ENCODE measurements around the gene CNN3. TPM values are rescaled to one million over a fixed set of nuclear protein-coding genes. Genes with fewer than 3 reads are reported as not detected.
A peak's percentile ranks its signal among the peaks of the same experiment; 100 is the strongest.

Gene CNN3
- total and polyA plus RNA-seq, 2 donors from 2014 or later: 232 to 291 TPM

GRCh38 chr1:94940738-94941137 is 13.8 kb upstream of the CNN3 start:
- DNase-seq (no peak), FAIRE-seq (no peak)
- Histone ChIP-seq H3K36me3 (ENCODE audit: control insufficient read depth in 2 of 3, insufficient read depth in 3 of 3, low read length in 3 of 3) (no peaks in the 10 kb centered on the region), H3K4me1 (ENCODE audit: control insufficient read depth in 2 of 3, insufficient read depth in 2 of 3, low read depth in 1 of 3, low read length in 3 of 3) (peaks cover 3 to 43% (median 17%) of the 10 kb centered on the region in 3 donors), H3K4me3 (ENCODE audit: low read length in 3 of 3) (no peak overlapping the region), H3K27me3 (ENCODE audit: control insufficient read depth, insufficient read depth, low read length) (no peaks in the 10 kb centered on the region), H3K9me3 (ENCODE audit: control insufficient read depth in 2 of 3, insufficient read depth in 1 of 3, low read length in 3 of 3) (no peaks in the 10 kb centered on the region), H3K27ac (ENCODE audit: low read depth in 2 of 2, low read length in 2 of 2) (no peak overlapping the region), H3K9ac (ENCODE audit: low read length in 3 of 3) (no peak overlapping the region)
- intact Hi-C loops (cut with DNase I): no loop called here
- TF ChIP-seq CTCF (IDR thresholded peaks at IDR 0.05; ENCODE audit: borderline replicate concordance, extremely low read depth, insufficient read depth): no peak

- FAIRE-seq (no peak), DNase-seq (no peak)
- Histone ChIP-seq H3K9me3 (ENCODE audit: control insufficient read depth in 2 of 3, insufficient read depth in 1 of 3, low read length in 3 of 3) (no peaks in the 10 kb centered on the region), H3K27me3 (ENCODE audit: control insufficient read depth, insufficient read depth, low read length) (no peaks in the 10 kb centered on the region), H3K27ac (ENCODE audit: low read depth in 2 of 2, low read length in 2 of 2) (peak overlapping the region; percentile 45 to 55), H3K36me3 (ENCODE audit: control insufficient read depth in 2 of 3, insufficient read depth in 3 of 3, low read length in 3 of 3) (no peaks in the 10 kb centered on the region), H3K4me3 (ENCODE audit: low read length in 3 of 3) (no peak overlapping the region), H3K4me1 (ENCODE audit: control insufficient read depth in 2 of 3, insufficient read depth in 2 of 3, low read depth in 1 of 3, low read length in 3 of 3) (peaks cover 3 to 49% (median 17%) of the 10 kb centered on the region in 3 donors), H3K9ac (ENCODE audit: low read length in 3 of 3) (no peak overlapping the region)
- TF ChIP-seq CTCF (IDR thresholded peaks at IDR 0.05; ENCODE audit: borderline replicate concordance, extremely low read depth, insufficient read depth): no peak
- intact Hi-C loops (cut with DNase I): no loop called here
Measured at GRCh38 chr1:94937820-94938219, 10.9 kb upstream of the CNN3 start.

GRCh38 chr1:94936861-94937620 is 10.1 kb upstream of the CNN3 start:
- H3K27ac ChIP-seq (ENCODE audit: low read depth in 2 of 2, low read length in 2 of 2): peak overlapping the region; percentile 68 to 71
- no peak for FAIRE-seq

More at GRCh38 chr1:94936861-94937620, 10.1 kb upstream of the CNN3 start:
- no peak for TF ChIP-seq CTCF (IDR thresholded peaks at IDR 0.05; ENCODE audit: borderline replicate concordance, extremely low read depth, insufficient read depth)
- Histone ChIP-seq H3K9ac (ENCODE audit: low read length in 3 of 3) (no peak overlapping the region), H3K9me3 (ENCODE audit: control insufficient read depth in 2 of 3, insufficient read depth in 1 of 3, low read length in 3 of 3) (no peaks in the 10 kb centered on the region), H3K27me3 (ENCODE audit: control insufficient read depth, insufficient read depth, low read length) (no peaks in the 10 kb centered on the region), H3K4me3 (ENCODE audit: low read length in 3 of 3) (no peak overlapping the region), H3K36me3 (ENCODE audit: control insufficient read depth in 2 of 3, insufficient read depth in 3 of 3, low read length in 3 of 3) (no peaks in the 10 kb centered on the region), H3K4me1 (ENCODE audit: control insufficient read depth in 2 of 3, insufficient read depth in 2 of 3, low read depth in 1 of 3, low read length in 3 of 3) (peaks cover 3 to 41% (median 17%) of the 10 kb centered on the region in 3 donors)
- DNase-seq: no peak
- intact Hi-C loops (cut with DNase I): no loop called here

Data from kidney (tissue), 14 donors.